Activated naive CD4-positive, alpha-beta T cell treated with anti-CD3 and anti-CD28 coated beads, Interleukin-2, amount 50 U/mL, for 72 hours (primary cell): Measurements from ENCODE around the gene MYO5B. TPM values are rescaled to one million over a fixed set of nuclear protein-coding genes. Genes with fewer than 3 reads are reported as not detected.
A peak's percentile ranks its signal among the peaks of the same experiment; 100 is the strongest.

Experiments used
- ATAC-seq, 2 donors: fragments of 150-1000 bp; cut with Tn5 transposase; 2 replicates each; pipeline ENCODE4 v1.10.0; 2021; ENCODE audit warnings: mild to moderate bottlenecking in 2 of 2, moderate library complexity in 2 of 2
- DNase-seq, 2 donors: peaks; one replicate each; pipeline ENCODE4 v3.0.0; 2021 to 2022; ENCODE audit warnings: low spot score in 2 of 2
- H3K27ac Mint-ChIP-seq, 2 donors: one replicate each; pipeline ENCODE4 v1.8.0; 2022; ENCODE audit warnings: mild to moderate bottlenecking in 2 of 2, mixed read lengths in 2 of 2
- H3K36me3 Mint-ChIP-seq, 2 donors: one replicate each; pipeline ENCODE4 v1.8.0; 2022; ENCODE audit warnings: mixed read lengths in 2 of 2
- H3K9me3 Mint-ChIP-seq, 2 donors: one replicate each; pipeline ENCODE4 v1.8.0; 2022; ENCODE audit warnings: mixed read lengths in 2 of 2
- total RNA-seq, 2 donors: library from RNA; stranded (reverse); gene quantifications; one replicate each; pipeline ENCODE4 v1.2.3, GENCODE V29; 2022

Gene MYO5B
- total RNA-seq, 2 donors from 2014 or later: 0.27 to 0.41 TPM

DNA sequence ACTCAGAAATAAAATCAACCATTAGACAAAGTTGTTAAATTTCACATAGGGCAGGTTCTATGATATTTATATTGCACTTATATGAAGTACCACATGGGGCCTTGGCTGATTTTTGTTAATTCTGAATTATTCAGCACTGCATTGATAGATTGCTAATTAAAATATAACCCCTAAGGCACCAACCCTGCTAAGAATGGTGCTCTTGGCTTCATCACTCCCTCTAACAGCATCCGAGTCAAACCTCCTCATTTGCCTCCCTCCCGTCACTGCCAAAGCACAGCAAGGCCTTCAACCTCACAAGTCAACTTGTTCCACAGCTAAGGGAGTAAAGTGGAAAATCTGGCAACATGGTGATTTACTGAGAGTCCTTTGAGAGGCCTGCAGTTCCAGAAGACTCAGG, 27.0 kb downstream of the MYO5B start:
- H3K27ac Mint-ChIP-seq: no peak overlapping the region
- DNase-seq: no peak
- no peaks in the 10 kb centered on the region for H3K36me3 Mint-ChIP-seq
- no peaks in the 10 kb centered on the region for H3K9me3 Mint-ChIP-seq
- ATAC-seq: no peak

DNA sequence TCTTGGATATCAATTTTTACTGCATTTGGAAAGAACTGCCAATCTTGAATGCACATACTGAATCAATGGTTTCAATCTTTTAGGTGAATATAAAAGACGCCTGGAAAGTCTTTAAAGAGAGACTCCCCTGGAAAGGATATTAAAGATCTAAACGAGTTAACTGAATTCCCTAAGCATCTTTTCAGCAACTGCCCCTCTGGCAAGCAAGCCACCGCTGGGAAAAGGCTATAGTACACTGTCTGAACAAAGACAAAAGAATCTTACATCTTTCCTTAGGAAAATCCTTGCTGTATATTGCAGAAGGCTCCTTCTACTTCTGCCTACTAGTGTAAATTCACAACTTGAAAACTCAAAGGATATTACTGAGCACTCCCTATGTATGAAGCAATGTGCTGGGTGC, 28.0 kb downstream of the MYO5B start:
- no peak overlapping the region for H3K27ac Mint-ChIP-seq
- H3K9me3 Mint-ChIP-seq: no peaks in the 10 kb centered on the region
- no peaks in the 10 kb centered on the region for H3K36me3 Mint-ChIP-seq
- no peak for ATAC-seq
- no peak for DNase-seq

GRCh38 chr18:50163505-50163904, 31.4 kb downstream of the MYO5B start:
- no peaks in the 10 kb centered on the region for H3K9me3 Mint-ChIP-seq
- H3K36me3 Mint-ChIP-seq: no peaks in the 10 kb centered on the region
- H3K27ac Mint-ChIP-seq: no peak overlapping the region
- ATAC-seq (no peak), DNase-seq (no peak)

- DNase-seq (no peak), ATAC-seq (no peak)
- H3K27ac Mint-ChIP-seq: no peak overlapping the region
- no peaks in the 10 kb centered on the region for H3K36me3 Mint-ChIP-seq
- H3K9me3 Mint-ChIP-seq: no peaks in the 10 kb centered on the region
These were observed 32.3 kb downstream of the MYO5B start for GRCh38 chr18:50162486-50163304.

DNA sequence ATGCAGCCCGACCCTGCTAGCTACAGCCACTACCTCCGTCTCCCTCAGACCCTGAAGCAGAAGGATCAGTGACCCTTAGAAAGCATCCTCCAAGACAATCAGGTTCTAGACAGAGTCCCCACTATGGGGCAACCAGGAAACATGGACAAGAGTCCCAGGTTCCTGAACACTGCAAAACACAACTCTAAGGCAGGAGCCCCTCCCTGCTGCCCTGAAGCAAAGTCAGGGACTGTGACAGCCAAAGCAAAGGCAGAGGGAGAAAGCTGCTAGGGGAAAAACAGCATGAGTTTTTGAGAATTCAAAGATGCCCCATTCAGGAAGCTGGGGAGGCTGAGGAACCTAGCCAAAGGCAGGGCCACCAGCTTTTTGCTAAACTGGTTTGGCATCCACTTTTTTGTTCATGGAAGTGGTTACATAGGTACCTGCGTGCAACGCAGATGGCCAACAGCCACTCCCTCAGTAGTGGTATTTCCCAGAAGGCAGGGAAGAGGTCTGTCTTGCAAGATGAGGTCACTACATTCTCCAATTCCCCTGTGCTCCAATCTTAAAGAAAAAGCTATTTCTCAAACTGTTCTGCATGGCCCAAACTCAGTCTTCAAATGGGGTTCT, 33.2 kb downstream of the MYO5B start:
- no peak for DNase-seq
- no peaks in the 10 kb centered on the region for H3K36me3 Mint-ChIP-seq
- no peaks in the 10 kb centered on the region for H3K9me3 Mint-ChIP-seq
- no peak for ATAC-seq
- no peak overlapping the region for H3K27ac Mint-ChIP-seq

DNA sequence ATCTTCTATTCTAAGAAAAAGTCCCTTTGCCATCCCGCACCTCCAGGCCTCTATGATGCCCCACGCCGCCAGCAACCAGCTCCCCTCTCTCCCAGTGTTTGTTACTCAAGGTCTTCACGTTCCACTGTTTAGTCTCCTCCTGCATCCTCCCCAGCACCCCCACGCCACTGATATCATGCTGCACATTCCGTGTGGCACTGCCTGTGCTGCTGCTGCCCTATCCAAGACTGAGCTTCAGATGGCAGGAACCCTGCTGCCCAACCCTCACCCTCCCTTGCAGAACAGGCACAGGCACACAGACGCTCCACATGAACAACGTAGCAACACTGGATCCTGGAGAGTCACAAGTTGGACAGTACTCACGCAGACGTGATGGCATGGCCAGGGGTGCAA, 35.3 kb downstream of the MYO5B start:
- ATAC-seq (no peak), DNase-seq (no peak)
- Mint-ChIP-seq H3K9me3 (no peaks in the 10 kb centered on the region), H3K27ac (no peak overlapping the region), H3K36me3 (no peaks in the 10 kb centered on the region)

- Mint-ChIP-seq H3K9me3 (no peaks in the 10 kb centered on the region), H3K36me3 (no peaks in the 10 kb centered on the region), H3K27ac (no peak overlapping the region)
- DNase-seq (no peak), ATAC-seq (no peak)
These were observed 35.9 kb downstream of the MYO5B start for GRCh38 chr18:50158866-50159653.

DNA sequence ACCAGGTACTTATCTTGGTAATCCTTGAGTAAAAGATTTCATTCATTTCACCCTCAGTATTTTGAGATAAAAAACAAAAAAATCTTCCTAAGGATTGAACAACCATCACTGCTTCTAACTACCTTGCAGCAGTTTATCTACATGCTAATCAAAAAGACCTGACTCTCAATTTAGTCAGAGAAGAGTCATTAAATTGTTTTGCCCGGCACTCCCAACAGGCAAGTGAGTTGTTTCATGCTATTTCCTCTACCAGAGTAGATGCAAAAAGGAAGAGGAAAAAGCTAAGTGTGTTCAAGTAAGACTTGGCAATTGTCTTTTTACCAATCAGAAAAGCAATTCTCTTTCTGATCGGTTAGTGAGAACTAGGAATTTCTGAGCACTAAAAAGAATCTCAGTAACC, 39.5 kb downstream of the MYO5B start:
- Mint-ChIP-seq H3K9me3 (no peaks in the 10 kb centered on the region), H3K27ac (no peak overlapping the region), H3K36me3 (no peaks in the 10 kb centered on the region)
- DNase-seq (no peak), ATAC-seq (no peak)

- Mint-ChIP-seq H3K36me3 (no peaks in the 10 kb centered on the region), H3K27ac (no peak overlapping the region), H3K9me3 (no peaks in the 10 kb centered on the region)
- no peak for ATAC-seq
- no peak for DNase-seq
These were observed 40.5 kb downstream of the MYO5B start for GRCh38 chr18:50154420-50154819.

- H3K9me3 Mint-ChIP-seq: no peaks in the 10 kb centered on the region
- ATAC-seq (no peak), DNase-seq (no peak)
- H3K36me3 Mint-ChIP-seq: no peaks in the 10 kb centered on the region
- no peak overlapping the region for H3K27ac Mint-ChIP-seq
These were observed 42.0 kb downstream of the MYO5B start for GRCh38 chr18:50152900-50153299.

GRCh38 chr18:50151926-50152325, 43.0 kb downstream of the MYO5B start:
- no peak for ATAC-seq

GRCh38 chr18:50144540-50144939, 50.4 kb downstream of the MYO5B start:
- DNase-seq: no peak
- no peak for ATAC-seq
- Mint-ChIP-seq H3K27ac (no peak overlapping the region), H3K9me3 (peaks cover 3 to 11% of the 10 kb centered on the region in 2 donors), H3K36me3 (no peaks in the 10 kb centered on the region)

More at GRCh38 chr18:50151926-50152325, 43.0 kb downstream of the MYO5B start:
- H3K36me3 Mint-ChIP-seq: no peaks in the 10 kb centered on the region
- DNase-seq: no peak
- no peak overlapping the region for H3K27ac Mint-ChIP-seq
- peaks cover 3 to 9% of the 10 kb centered on the region in 2 donors for H3K9me3 Mint-ChIP-seq

DNA sequence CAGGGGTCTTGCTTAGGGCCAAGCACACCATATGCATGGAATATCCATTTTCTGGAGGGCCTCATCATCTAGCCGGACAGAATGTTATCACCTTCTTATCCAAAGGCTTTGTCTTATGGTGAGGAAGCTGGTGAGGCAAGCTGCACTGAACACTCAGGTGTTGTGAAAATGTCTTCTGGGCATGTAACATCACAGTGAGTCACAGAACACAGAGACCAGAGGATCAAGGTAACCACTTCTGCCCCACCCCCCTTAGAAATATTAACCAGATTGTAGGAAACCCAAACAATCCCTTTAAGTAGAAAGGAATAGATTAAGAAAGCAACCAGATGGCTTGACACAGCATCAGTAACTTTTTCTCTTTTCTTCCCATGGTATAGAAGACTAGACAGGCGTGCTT, 51.1 kb downstream of the MYO5B start:
- H3K9me3 Mint-ChIP-seq: peaks cover 3 to 11% of the 10 kb centered on the region in 2 donors
- ATAC-seq (no peak), DNase-seq (no peak)
- H3K27ac Mint-ChIP-seq: no peak overlapping the region
- no peaks in the 10 kb centered on the region for H3K36me3 Mint-ChIP-seq

GRCh38 chr18:50143294-50143693, 51.7 kb downstream of the MYO5B start:
- no peaks in the 10 kb centered on the region for H3K36me3 Mint-ChIP-seq
- DNase-seq (no peak), ATAC-seq (no peak)
- H3K9me3 Mint-ChIP-seq: peaks cover 3 to 11% of the 10 kb centered on the region in 2 donors
- H3K27ac Mint-ChIP-seq: no peak overlapping the region

- peak; percentile 40 for ATAC-seq
These were observed 52.4 kb downstream of the MYO5B start for GRCh38 chr18:50142441-50143120.

DNA sequence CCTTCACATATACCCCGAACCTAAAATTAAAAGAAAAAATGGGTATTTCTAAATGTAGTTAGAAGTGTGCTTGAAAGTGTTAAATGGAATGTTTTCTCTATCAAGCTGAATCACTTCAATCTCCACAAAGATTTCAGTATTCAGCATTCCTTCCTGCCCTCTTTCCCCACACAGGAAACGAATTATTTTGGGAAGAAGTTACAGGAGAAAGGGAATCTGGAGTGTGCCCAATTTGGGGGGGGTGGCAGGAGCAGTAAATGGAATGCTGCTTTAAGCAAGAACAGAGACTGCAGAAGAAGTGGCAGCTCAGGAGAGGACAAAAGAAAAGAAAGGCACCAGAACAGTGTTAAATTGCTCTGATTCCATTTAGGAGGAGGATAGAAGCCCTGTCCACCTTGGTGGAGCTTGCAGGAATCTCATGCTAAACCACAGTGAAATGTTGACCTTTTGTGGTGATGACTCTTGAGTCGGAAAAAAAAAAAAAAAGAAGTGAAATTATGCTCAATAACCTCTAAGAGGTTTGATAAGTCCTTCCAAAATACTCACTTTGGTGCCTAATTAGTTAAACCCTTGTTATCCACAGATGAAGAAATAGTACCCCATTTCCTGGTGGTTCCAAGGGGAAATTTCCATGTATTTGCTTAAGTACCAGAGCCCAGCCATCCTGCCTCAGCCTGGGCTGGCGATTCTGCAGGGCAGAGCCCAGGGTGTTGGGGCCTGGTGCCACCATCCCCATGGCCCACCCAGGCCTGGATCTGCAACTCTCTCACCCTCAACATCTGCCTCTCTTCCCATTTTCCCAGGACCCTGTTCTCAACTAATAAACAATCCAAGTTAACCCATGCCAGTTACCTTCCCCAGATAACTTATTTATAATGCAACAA, 56.5 kb downstream of the MYO5B start:
- no peak for ATAC-seq
- H3K9me3 Mint-ChIP-seq: no peaks in the 10 kb centered on the region

More at GRCh38 chr18:50142441-50143120, 52.4 kb downstream of the MYO5B start:
- Mint-ChIP-seq H3K36me3 (no peaks in the 10 kb centered on the region), H3K27ac (no peak overlapping the region), H3K9me3 (peaks cover 3 to 8% of the 10 kb centered on the region in 2 donors)
- DNase-seq: no peak

More for the DNA sequence above, 56.5 kb downstream of the MYO5B start:
- DNase-seq: no peak
- Mint-ChIP-seq H3K27ac (no peak overlapping the region), H3K36me3 (no peaks in the 10 kb centered on the region)
